DOHH2 (cell line): ENCODE data around the gene STX8.

ENCODE experiments used
- H3F3A ChIP-seq: fragments of 200-600 bp; sonication (generic), shearing (Covaris generic); 2 replicates; pipeline ENCODE4 v1.6.0; 2016; ENCODE audit warnings: antibody characterized with exemption, mild to moderate bottlenecking; ENCODE audit not compliant: control insufficient read depth, insufficient read depth
- H3K27ac ChIP-seq: fragments of 200-600 bp; sonication (generic); 2 replicates; pipeline ENCODE4 v1.5.1; 2014; ENCODE audit warnings: low read depth, mild to moderate bottlenecking, low read length, moderate library complexity
- H3K27me3 ChIP-seq: fragments of 200-600 bp; sonication (generic); 2 replicates; pipeline ENCODE4 v1.6.1; 2014; ENCODE audit warnings: mild to moderate bottlenecking, low read length, mixed read lengths; ENCODE audit not compliant: control insufficient read depth
- H3K36me3 ChIP-seq: fragments of 200-600 bp; sonication (generic); 2 replicates; pipeline ENCODE4 v1.6.1; 2014; ENCODE audit warnings: mild to moderate bottlenecking, low read length, moderate library complexity, mixed read lengths; ENCODE audit not compliant: control insufficient read depth
- H3K4me1 ChIP-seq: fragments of 200-600 bp; sonication (generic); 2 replicates; pipeline ENCODE4 v1.6.1; 2014; ENCODE audit warnings: mild to moderate bottlenecking, low read length, mixed read lengths; ENCODE audit not compliant: control insufficient read depth
- H3K4me2 ChIP-seq: fragments of 200-600 bp; sonication (generic); 2 replicates; pipeline ENCODE4 v1.6.0; 2014; ENCODE audit warnings: mild to moderate bottlenecking, low read length, moderate library complexity
- H3K4me3 ChIP-seq: fragments of 200-600 bp; sonication (generic); 2 replicates; pipeline ENCODE4 v1.5.1; 2014; ENCODE audit warnings: mild to moderate bottlenecking, low read length, mixed read lengths
- H3K79me2 ChIP-seq: fragments of 200-600 bp; sonication (generic); 2 replicates; pipeline ENCODE4 v1.6.1; 2014; ENCODE audit warnings: mild to moderate bottlenecking, low read length, mixed read lengths; ENCODE audit not compliant: control insufficient read depth
- H3K9me2 ChIP-seq: fragments of 200-600 bp; sonication (generic); replicated peaks from 2 replicates; pipeline ENCODE4 v1.6.1; 2014; ENCODE audit warnings: mild to moderate bottlenecking, low read length, mixed read lengths; ENCODE audit not compliant: control insufficient read depth
- H3K9me3 ChIP-seq: fragments of 200-600 bp; sonication (generic); 2 replicates; pipeline ENCODE4 v1.6.1; 2014; ENCODE audit warnings: antibody characterized with exemption, low read length, mixed read lengths; ENCODE audit not compliant: control insufficient read depth, insufficient read depth
- H4K20me1 ChIP-seq: fragments of 200-600 bp; sonication (generic); 2 replicates; pipeline ENCODE4 v1.6.0; 2014; ENCODE audit warnings: low read depth, mild to moderate bottlenecking, antibody characterized with exemption, low read length, moderate library complexity; ENCODE audit not compliant: control insufficient read depth, insufficient read depth
- EZH2phosphoT487 ChIP-seq: fragments of 200-600 bp; sonication (generic); IDR thresholded peaks from 2 replicates; pipeline ENCODE4 v1.6.1; 2017; ENCODE audit warnings: borderline replicate concordance, mild to moderate bottlenecking, antibody characterized with exemption, low read length, moderate library complexity, mixed read lengths
- TF ChIP-seq, protein P1 (sequence below): fragments of 200-600 bp; sonication (generic); IDR thresholded peaks from one replicate; pipeline ENCODE4 v1.5.1; 2014; ENCODE audit warnings: antibody characterized with exemption, mild to moderate bottlenecking, low read depth, low read length; ENCODE audit not compliant: poor library complexity, severe bottlenecking

The STX8 gene

DNA sequence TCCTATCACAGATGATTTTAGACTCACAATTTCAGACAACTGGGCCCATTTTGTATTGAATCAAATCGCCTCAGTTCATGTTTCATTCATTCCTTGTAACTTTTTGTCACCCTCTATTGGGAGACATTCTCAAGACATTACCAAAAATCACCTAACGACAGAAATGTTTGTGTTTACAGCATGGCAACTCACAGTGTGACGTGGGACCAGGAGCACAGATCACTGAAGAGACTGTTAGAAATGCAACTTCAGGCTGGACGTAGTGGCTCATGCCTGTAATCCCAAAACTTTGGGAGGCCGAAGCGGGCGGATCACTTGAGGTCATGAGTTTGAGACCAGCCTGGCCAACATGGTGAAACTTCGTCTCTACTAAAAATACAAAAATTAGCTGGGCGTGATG is 304.7 kb downstream of the STX8 start:
- H3K4me2 ChIP-seq = no peak overlapping the region
- H4K20me1 ChIP-seq = no peaks in the 10 kb centered on the region
- H3K27ac ChIP-seq = no peak overlapping the region
- H3F3A ChIP-seq = no peaks in the 10 kb centered on the region
- no peaks in the 10 kb centered on the region for H3K9me2 ChIP-seq
- no peaks in the 10 kb centered on the region for H3K27me3 ChIP-seq
- H3K9me3 ChIP-seq = no peaks in the 10 kb centered on the region
- no peaks in the 10 kb centered on the region for H3K36me3 ChIP-seq
- no peak for TF ChIP-seq EZH2phosphoT487
- TF ChIP-seq, protein P1, sequence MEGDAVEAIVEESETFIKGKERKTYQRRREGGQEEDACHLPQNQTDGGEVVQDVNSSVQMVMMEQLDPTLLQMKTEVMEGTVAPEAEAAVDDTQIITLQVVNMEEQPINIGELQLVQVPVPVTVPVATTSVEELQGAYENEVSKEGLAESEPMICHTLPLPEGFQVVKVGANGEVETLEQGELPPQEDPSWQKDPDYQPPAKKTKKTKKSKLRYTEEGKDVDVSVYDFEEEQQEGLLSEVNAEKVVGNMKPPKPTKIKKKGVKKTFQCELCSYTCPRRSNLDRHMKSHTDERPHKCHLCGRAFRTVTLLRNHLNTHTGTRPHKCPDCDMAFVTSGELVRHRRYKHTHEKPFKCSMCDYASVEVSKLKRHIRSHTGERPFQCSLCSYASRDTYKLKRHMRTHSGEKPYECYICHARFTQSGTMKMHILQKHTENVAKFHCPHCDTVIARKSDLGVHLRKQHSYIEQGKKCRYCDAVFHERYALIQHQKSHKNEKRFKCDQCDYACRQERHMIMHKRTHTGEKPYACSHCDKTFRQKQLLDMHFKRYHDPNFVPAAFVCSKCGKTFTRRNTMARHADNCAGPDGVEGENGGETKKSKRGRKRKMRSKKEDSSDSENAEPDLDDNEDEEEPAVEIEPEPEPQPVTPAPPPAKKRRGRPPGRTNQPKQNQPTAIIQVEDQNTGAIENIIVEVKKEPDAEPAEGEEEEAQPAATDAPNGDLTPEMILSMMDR = no peak
- no peaks in the 10 kb centered on the region for H3K4me1 ChIP-seq
- no peaks in the 10 kb centered on the region for H3K79me2 ChIP-seq
- no peak overlapping the region for H3K4me3 ChIP-seq

DNA sequence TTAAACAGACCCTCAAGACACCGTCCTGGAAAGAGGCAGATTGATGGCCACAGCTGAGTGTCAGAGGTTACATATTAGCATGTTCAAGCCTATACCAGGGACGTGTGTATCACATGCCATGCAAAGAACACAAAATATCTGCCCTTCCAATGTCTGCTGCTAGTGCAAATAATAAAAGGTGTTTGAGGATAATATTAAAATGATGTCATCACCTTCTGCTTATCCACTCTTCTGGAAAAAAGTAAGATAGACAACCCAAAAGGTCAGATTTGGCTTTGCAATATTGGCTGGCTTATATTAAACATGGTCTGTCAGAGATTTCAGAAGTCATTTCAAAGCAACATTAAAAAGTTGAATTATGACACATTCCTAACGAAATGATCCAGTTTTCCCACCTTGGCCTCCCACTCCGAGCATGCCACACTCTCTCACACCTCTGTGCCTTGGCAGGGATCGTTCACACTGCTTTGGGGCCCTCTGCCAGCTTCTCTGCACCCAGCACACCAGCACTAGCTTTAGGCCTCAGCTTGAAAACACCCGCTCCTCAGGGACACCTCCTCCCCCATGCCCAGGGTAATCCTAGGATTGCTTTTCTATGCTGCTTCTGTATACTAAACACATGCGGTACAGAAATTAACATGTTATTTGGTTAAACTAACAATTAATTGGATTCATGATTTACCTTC is 306.1 kb downstream of the STX8 start:
- no peak overlapping the region for H3K4me2 ChIP-seq
- H3K4me3 ChIP-seq = no peak overlapping the region
- no peaks in the 10 kb centered on the region for H3K4me1 ChIP-seq
- no peaks in the 10 kb centered on the region for H3K79me2 ChIP-seq
- no peaks in the 10 kb centered on the region for H4K20me1 ChIP-seq
- no peaks in the 10 kb centered on the region for H3K9me3 ChIP-seq
- H3K9me2 ChIP-seq = no peaks in the 10 kb centered on the region
- H3K27ac ChIP-seq = no peak overlapping the region
- H3F3A ChIP-seq = no peaks in the 10 kb centered on the region
- no peaks in the 10 kb centered on the region for H3K36me3 ChIP-seq
- TF ChIP-seq, protein P1 = no peak
- TF ChIP-seq EZH2phosphoT487 = no peak
- H3K27me3 ChIP-seq = no peaks in the 10 kb centered on the region

DNA sequence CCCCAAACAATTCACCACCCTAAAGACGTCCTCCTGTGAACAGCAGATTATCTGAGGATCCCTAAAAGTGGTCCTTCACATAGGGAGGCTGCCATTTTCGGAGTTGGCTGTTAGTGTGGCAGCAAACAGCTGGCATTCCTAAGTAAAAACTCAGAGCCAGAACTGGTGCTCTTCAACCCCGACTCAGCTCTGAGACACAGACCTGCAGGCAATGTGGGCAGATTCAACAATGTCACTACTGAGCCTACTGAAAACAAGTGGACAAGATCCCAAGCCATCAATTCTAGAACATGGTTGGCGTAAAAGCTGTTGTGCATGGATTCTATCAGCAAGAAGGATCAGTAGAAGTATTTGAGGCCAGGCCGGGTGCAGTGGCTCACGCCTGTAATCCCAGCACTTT is 307.1 kb downstream of the STX8 start:
- no peaks in the 10 kb centered on the region for H3K79me2 ChIP-seq
- H3K4me3 ChIP-seq = no peak overlapping the region
- H3K9me2 ChIP-seq = no peaks in the 10 kb centered on the region
- H3F3A ChIP-seq = no peaks in the 10 kb centered on the region
- no peak for TF ChIP-seq EZH2phosphoT487
- TF ChIP-seq, protein P1 = no peak
- no peaks in the 10 kb centered on the region for H3K36me3 ChIP-seq
- no peak overlapping the region for H3K27ac ChIP-seq
- H3K4me2 ChIP-seq = no peak overlapping the region
- H3K9me3 ChIP-seq = no peaks in the 10 kb centered on the region
- H3K4me1 ChIP-seq = no peaks in the 10 kb centered on the region
- no peaks in the 10 kb centered on the region for H4K20me1 ChIP-seq
- no peaks in the 10 kb centered on the region for H3K27me3 ChIP-seq
